HK-2 (cell line): ENCODE results near the gene GSTO1.

Source experiments
- DNase-seq: peaks from one replicate; pipeline ENCODE4 v3.0.0-alpha.2; 2018; ENCODE audit not compliant: unreplicated experiment

GSTO1 gene

GRCh38 chr10:104303594-104304355 lies 49.1 kb downstream of the GSTO1 start:
- DNase-seq, result no peak

- DNase-seq, result no peak
These were observed 49.7 kb downstream of the GSTO1 start for GRCh38 chr10:104304356-104304745.

- no peak for DNase-seq
These were observed 50.2 kb downstream of the GSTO1 start for GRCh38 chr10:104304927-104305326.

DNA sequence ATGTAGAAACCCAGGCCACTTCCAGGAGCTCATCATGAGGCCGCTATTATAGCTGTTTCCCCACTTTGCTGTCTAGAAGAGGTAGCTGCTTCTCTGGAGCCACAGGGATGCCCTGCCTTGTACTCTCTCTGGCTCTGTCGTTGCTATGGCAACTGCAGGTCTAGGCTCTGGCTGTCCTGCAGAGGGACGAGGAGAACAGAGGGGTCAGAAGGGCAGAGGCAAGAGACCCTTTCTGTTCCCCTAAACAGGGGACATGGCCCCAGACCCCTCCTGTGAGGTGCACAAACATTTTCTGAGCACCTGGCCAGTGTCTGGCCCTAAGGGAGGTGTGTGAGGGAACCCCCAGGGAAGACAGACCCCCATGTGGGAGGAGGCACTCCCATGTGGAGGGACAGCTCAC lies 52.2 kb downstream of the GSTO1 start:
- DNase-seq, result no peak

DNA sequence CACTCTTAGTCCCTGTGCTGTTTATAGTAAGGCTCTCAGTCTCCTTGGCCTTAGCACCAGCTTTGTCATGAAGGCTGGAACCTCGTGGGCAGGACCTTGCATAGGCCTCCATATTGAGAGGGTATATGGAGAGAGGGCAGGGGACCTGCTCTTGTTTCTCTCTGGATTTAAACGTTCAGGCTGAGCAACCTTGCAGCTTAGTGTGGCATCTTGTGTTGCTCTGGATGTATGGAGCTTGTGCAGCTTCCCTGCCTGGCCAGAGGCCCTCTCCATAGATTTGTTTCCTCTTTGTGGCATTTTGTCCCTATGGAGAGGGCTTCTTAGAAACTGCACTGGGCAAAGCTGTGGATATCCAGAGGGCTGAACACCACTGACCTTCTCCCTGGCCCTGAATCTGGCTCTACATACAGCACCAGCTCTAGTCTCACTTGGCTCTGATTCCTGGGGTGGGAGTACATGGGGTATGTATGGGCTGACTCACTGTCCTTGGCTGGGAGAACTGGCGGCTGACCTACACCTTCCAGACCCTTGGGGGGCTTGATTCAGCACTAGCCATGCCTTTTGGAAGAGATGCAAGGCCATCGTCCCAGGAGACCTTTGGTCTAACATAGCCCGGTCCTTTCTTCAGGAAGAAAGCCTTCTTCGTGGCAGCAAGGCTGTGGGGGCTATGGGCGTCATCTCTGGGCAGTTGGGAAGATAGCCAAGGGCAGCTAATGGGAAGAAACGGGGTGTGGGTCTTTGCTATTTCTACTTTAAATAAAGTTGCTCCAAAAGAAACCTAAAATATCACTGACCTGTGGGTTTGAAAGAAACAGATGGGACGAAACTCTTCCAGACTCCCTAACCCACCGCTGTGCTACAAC lies 53.1 kb downstream of the GSTO1 start:
- DNase-seq, result no peak

DNA sequence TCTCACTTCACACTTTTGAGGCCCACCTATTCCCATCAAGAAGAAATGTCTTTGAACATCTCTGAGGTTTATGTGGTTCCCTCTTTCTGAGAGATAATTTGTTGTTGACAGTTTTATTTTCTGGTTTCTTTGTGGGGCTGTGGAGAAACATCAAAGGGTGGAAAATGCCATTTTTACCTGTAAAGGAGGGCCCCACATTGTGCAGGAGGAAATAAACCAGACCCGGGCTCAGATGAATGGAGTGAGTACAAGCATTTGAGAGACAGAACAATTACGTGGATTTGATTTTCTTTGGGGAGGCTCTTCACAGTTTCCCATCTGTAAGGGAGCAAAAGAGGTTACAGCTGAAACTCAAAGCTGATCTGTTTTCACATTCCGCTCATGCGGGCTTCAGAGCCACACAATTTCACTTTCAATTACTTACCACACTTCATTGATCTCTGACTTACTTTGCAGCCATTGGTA lies 53.8 kb downstream of the GSTO1 start:
- DNase-seq, result no peak

GRCh38 chr10:104309980-104310978 lies 55.6 kb downstream of the GSTO1 start:
- DNase-seq, result peak; percentile 44

DNA sequence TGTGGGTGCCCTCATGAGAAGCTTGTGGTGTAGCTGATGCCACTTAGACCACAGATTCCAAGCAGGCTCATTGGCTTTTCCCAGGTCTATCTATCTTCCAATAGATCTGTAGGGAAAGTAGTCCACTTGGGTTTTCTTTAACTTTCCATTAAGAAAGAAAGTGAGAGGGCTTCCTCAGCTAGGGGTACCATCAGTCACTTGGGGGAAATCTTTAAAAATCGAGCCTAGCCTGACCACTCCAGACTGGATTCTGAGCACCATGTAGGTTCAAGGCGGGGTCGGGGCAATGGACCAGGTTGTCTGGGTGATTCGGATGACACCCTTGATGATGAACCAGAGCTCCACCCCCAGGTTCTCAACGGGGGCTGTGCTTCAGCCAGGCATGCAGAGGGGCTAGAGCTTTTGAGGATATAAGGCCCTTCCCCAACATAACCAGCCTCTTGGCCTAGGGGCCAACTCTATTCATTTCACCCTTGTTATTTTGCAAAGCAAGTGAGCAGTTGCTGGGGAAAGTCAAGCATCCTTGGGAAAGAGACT lies 56.6 kb downstream of the GSTO1 start:
- DNase-seq, result no peak

DNA sequence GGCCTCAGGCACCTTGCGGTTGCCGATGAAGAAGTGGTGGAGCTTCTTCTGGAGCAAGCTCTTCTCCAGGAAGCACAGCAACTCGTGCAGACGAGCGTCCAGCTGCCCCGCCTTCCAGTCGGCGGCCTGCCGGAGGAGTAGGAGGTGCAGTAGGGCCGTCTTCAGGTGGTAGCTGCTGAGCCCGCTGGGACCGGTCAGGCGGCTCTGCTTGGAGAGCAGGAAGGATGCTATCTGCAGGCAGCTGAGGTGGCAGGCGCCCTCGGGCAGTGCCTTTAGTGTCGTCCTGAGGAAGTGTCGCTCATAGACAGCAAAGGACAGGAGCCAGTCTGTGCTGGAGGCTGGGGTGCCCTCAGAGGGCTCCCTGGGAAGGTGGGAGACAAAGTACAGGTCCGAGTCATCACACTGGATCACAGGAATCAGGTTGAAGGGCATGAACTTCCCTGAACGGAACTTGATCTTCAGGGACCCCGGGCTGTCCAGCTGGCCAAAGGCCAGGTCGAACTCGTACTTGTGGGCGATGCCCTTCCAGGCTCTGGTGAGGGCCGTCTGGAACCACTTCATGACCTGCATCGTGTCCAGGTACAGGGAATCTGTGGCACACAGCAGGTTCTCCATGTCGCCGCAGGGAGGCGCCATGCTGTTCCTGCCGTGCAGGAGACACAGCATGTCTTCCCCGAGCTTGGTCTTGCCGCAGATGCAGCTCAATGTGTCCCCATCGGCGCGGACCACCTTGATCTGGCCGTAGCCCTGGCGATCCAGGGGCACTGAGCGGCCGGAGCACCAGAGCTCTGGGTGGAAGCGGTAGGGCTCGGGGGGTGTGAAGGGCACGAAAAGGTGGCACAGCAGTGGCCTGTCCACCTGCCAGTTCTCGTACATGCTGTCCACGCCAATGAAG lies 60.1 kb downstream of the GSTO1 start:
- no peak for DNase-seq

DNA sequence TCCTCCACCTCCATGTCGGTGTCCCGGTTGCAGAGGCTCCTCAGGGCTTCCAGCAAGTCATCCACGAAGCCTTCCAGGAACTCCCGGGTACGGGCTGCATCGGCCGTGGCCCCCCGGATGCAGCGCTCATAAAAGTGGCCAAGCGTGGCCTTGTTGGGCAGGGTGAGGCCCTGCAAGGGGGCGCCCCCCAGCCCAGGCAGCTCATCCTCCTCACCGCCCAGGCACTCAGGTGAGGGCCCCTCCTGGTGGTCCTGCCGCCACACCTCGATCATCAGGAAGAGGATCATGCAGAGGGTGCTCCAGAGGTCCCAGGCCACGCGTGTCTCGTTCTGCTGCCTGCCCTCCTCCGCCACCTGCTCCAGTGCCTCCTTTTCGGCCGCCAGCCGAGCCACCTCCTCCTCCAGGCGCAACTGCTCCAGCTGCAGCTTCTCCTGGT lies 60.8 kb downstream of the GSTO1 start:
- no peak for DNase-seq

- no peak for DNase-seq
These were observed 61.8 kb downstream of the GSTO1 start for GRCh38 chr10:104316321-104317099.
